GM12878 (cell line): ENCODE measurements around the gene ITPR3.

ENCODE experiments used
- CTCF ChIP-seq, 3 experiments: IDR thresholded peaks in 2 of 3; conservative IDR thresholded peaks in 1 of 3; 2 replicates each; pipeline ENCODE4 v1.5.1; 2011; ENCODE audit warnings: low read depth in 3 of 3, low read length in 3 of 3, mild to moderate bottlenecking in 3 of 3, control low read depth in 2 of 3, moderate library complexity in 2 of 3, inconsistent platforms in 1 of 3, mixed read lengths in 1 of 3; ENCODE audit not compliant: control insufficient read depth in 2 of 3, insufficient read depth in 1 of 3; ENCODE audit errors: extremely low read depth in 1 of 3
- EGR1 ChIP-seq, 2 experiments: IDR thresholded peaks; 1 replicate in 1 of 2; 2 replicates in 1 of 2; pipeline ENCODE4 v1.6.1; 2011 to 2012; ENCODE audit warnings: low read depth in 2 of 2, low read length in 2 of 2, borderline replicate concordance in 1 of 2, mild to moderate bottlenecking in 1 of 2, moderate library complexity in 1 of 2
- EZH2 ChIP-seq: IDR thresholded peaks from 2 replicates; pipeline ENCODE4 v1.6.1; 2012; ENCODE audit warnings: low read depth, mild to moderate bottlenecking, control low read depth, inconsistent platforms, low read length, borderline replicate concordance; ENCODE audit not compliant: control insufficient read depth
- KLF5 ChIP-seq: fragments of 450-650 bp; IDR thresholded peaks from 2 replicates; pipeline ENCODE4 v1.6.1; 2014; ENCODE audit warnings: mild to moderate bottlenecking; ENCODE audit not compliant: partially characterized antibody
- NR2C2 ChIP-seq: IDR thresholded peaks from 2 replicates; pipeline ENCODE4 v1.6.1; 2011; ENCODE audit warnings: borderline replicate concordance, low read depth; ENCODE audit not compliant: control insufficient read depth, insufficient read length
- NRF1 ChIP-seq: conservative IDR thresholded peaks from 2 replicates; pipeline ENCODE4 v1.6.1; 2011; ENCODE audit warnings: mild to moderate bottlenecking, low read depth, low read length, improper control_type of control experiment
- POLR2A ChIP-seq: IDR thresholded peaks from 2 replicates; pipeline ENCODE4 v1.6.1; 2011; ENCODE audit warnings: low read depth, mild to moderate bottlenecking, low read length
- RFX5 ChIP-seq: IDR thresholded peaks from 2 replicates; pipeline ENCODE4 v1.6.1; 2011; ENCODE audit warnings: low read depth, low read length, improper control_type of control experiment
- STAT3 ChIP-seq: IDR thresholded peaks from 2 replicates; pipeline ENCODE4 v1.6.1; 2011; ENCODE audit warnings: low read depth, low read length, improper control_type of control experiment
- TAF1 ChIP-seq: IDR thresholded peaks from 2 replicates; pipeline ENCODE4 v1.6.1; 2011; ENCODE audit warnings: mild to moderate bottlenecking, low read depth, low read length, borderline replicate concordance
- TARDBP ChIP-seq: IDR thresholded peaks from 2 replicates; pipeline ENCODE4 v1.6.1; 2016; ENCODE audit warnings: borderline replicate concordance
- YBX1 ChIP-seq: fragments of 450-650 bp; IDR thresholded peaks from 2 replicates; pipeline ENCODE4 v1.6.1; 2016; ENCODE audit warnings: antibody characterized with exemption
- ZBTB40 ChIP-seq: fragments of 450-650 bp; IDR thresholded peaks from 2 replicates; pipeline ENCODE4 v1.6.1; 2016; ENCODE audit warnings: mild to moderate bottlenecking, moderate library complexity, borderline replicate concordance
- TF ChIP-seq, protein P1 (sequence below): fragments of 450-650 bp; IDR thresholded peaks from 2 replicates; pipeline ENCODE4 v1.6.1; 2017; ENCODE audit warnings: mild to moderate bottlenecking

GRCh38 chr6:33677689-33678088 is 56.6 kb downstream of the ITPR3 start:
- TF ChIP-seq CTCF (IDR thresholded peaks at IDR 0.05 in 2 of 3, conservative IDR thresholded peaks at IDR 0.05 in 1 of 3; ENCODE audit: control insufficient read depth in 2 of 3, extremely low read depth in 1 of 3, insufficient read depth in 1 of 3, low read depth in 3 of 3, low read length in 3 of 3), result no peak
- TF ChIP-seq ZBTB40, result no peak
- TF ChIP-seq STAT3, result no peak
- TF ChIP-seq KLF5, result no peak
- TF ChIP-seq RFX5, result no peak
- TF ChIP-seq POLR2A, result no peak
- TF ChIP-seq TAF1, result no peak
- no peak for TF ChIP-seq EGR1 (IDR thresholded peaks at IDR 0.05; ENCODE audit: borderline replicate concordance in 1 of 2, low read depth in 2 of 2, low read length in 2 of 2)
- TF ChIP-seq, protein P1, sequence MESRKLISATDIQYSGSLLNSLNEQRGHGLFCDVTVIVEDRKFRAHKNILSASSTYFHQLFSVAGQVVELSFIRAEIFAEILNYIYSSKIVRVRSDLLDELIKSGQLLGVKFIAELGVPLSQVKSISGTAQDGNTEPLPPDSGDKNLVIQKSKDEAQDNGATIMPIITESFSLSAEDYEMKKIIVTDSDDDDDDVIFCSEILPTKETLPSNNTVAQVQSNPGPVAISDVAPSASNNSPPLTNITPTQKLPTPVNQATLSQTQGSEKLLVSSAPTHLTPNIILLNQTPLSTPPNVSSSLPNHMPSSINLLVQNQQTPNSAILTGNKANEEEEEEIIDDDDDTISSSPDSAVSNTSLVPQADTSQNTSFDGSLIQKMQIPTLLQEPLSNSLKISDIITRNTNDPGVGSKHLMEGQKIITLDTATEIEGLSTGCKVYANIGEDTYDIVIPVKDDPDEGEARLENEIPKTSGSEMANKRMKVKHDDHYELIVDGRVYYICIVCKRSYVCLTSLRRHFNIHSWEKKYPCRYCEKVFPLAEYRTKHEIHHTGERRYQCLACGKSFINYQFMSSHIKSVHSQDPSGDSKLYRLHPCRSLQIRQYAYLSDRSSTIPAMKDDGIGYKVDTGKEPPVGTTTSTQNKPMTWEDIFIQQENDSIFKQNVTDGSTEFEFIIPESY, result no peak
- no peak for TF ChIP-seq EZH2
- no peak for TF ChIP-seq NRF1
- no peak for TF ChIP-seq TARDBP
- no peak for TF ChIP-seq NR2C2
- TF ChIP-seq YBX1, result no peak
